Omental fat pad (tissue), 4 donors: ENCODE data around the gene PRKAB2. TPM values are rescaled to one million over a fixed set of nuclear protein-coding genes. Genes with fewer than 3 reads are reported as not detected.

ENCODE experiments used
- ATAC-seq: fragments of 150-250 bp; one replicate; pipeline ENCODE4 v1.9.1; 2016; ENCODE audit warnings: mild to moderate bottlenecking, moderate library complexity; ENCODE audit not compliant: low FRiP score
- DNase-seq: peaks from one replicate; pipeline ENCODE4 v3.0.0-alpha.2; 2019; ENCODE audit warnings: low spot score
- CTCF ChIP-seq, 3 donors: fragments of 450-650 bp; IDR thresholded peaks; one replicate each; pipeline ENCODE4 v1.5.1; 2016 to 2017; ENCODE audit warnings: antibody characterized with exemption in 3 of 3, mild to moderate bottlenecking in 3 of 3, moderate library complexity in 2 of 3
- total RNA-seq, 4 donors: library from RNA; depleted of rRNA; stranded (reverse); fragments of >200 nt; gene quantifications; one replicate each; pipeline ENCODE4 v1.1.0, GENCODE V29; 2016

PRKAB2 gene
- 10 to 100 TPM in 2 of 4 donors, 1 to 10 TPM in 2; 4.4 to 14.0 (median 9.1) TPM for total RNA-seq

- peak; percentile 71 for DNase-seq
- peak; percentile 98 for ATAC-seq
- peak in 2 of 3 donors; percentile 45 to 70 for TF ChIP-seq CTCF (IDR thresholded peaks at IDR 0.05)
Measured at GRCh38 chr1:147172168-147173016, at the start of gene PRKAB2. TSS of gene PRKAB2 (minus strand) at chr1:147172470. CDS start at chr1:147172144, 326 bp downstream.

- DNase-seq (no peak), ATAC-seq (no peak)
- TF ChIP-seq CTCF (IDR thresholded peaks at IDR 0.05), result no peak
Measured at GRCh38 chr1:147218606-147219005, 46.3 kb upstream of the PRKAB2 start.

- no peak for TF ChIP-seq CTCF (IDR thresholded peaks at IDR 0.05)
- ATAC-seq (no peak), DNase-seq (no peak)
Measured at GRCh38 chr1:147217141-147217540, 44.9 kb upstream of the PRKAB2 start.

GRCh38 chr1:147216124-147216523, 43.9 kb upstream of the PRKAB2 start:
- no peak for ATAC-seq
- no peak for TF ChIP-seq CTCF (IDR thresholded peaks at IDR 0.05)
- DNase-seq, result no peak

GRCh38 chr1:147215540-147215916, 43.3 kb upstream of the PRKAB2 start:
- ATAC-seq (no peak), DNase-seq (no peak)
- TF ChIP-seq CTCF (IDR thresholded peaks at IDR 0.05), result no peak

- ATAC-seq (no peak), DNase-seq (no peak)
- TF ChIP-seq CTCF (IDR thresholded peaks at IDR 0.05), result no peak
Measured at GRCh38 chr1:147214842-147215539, 42.7 kb upstream of the PRKAB2 start.
